Kidney tubule cell (primary cell): ENCODE measurements around the gene FAM8A1.

Experiments used
- DNase-seq: peaks from one replicate; pipeline ENCODE4 v3.0.0-alpha.2; 2018; ENCODE audit warnings: low spot score

The FAM8A1 gene

DNA sequence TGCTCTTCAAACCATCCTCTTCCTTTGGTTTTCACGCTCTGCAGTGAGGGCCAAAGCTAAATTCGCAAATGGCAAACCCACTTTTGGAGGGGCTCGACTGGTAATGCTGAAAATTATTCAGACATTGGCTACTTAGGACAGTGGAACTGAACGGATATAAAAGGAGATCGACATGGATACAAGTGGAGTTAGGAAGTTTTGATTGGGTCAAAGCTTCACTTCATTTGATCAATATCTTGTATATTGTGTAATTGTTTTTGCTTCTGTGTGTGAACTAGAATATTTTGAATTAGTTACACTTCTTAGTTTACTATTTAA lies 1.2 kb downstream of the FAM8A1 start:
- no peak for DNase-seq

DNA sequence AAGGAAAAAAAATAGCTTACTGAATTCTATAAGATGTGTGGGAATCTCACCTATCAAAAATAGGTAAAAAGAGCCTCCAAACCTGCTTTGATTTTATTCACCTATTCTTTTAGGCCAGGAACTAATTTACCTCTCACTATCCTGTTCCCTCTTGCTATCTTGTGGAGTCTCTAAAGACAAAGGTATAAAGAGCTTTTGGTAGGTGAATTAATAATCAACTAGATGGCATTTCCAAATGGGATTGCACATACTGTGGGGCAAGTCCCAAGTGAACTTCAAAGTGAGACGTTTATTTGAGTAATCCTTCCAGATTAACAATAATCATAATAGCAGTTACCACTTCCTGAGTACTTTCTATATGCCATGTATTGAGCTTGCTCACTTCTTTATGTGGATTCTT lies 2.8 kb downstream of the FAM8A1 start:
- peak; percentile 58 for DNase-seq

GRCh38 chr6:17606606-17607005 lies 6.5 kb downstream of the FAM8A1 start:
- no peak for DNase-seq

- no peak for DNase-seq
These were observed 10.7 kb downstream of the FAM8A1 start for GRCh38 chr6:17610835-17611234.

GRCh38 chr6:17612048-17612447 lies 11.9 kb downstream of the FAM8A1 start:
- DNase-seq: no peak

- no peak for DNase-seq
These were observed 15.7 kb downstream of the FAM8A1 start for GRCh38 chr6:17615794-17616193.

- DNase-seq: no peak
These were observed 20.9 kb downstream of the FAM8A1 start for GRCh38 chr6:17621003-17621402.

DNA sequence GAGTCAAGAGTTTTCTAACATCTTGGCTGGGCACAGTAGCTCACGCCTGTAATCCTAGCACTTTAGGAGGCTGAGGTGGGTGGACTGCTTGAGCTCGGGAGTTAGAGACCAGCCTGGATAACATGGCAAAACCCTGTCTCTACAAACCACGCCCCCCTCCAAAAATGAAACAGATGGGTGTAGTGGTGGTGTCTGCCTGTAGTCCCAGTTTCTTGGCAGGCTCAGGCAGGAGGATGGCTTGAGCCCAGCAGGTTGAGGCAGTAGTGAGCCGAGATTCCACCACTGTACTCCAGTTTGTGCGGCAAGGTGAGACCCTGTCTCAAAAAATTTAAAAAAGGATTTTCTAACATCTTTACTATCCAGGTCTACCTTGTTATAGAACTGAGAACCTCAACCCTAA lies 22.0 kb downstream of the FAM8A1 start:
- DNase-seq: no peak

DNA sequence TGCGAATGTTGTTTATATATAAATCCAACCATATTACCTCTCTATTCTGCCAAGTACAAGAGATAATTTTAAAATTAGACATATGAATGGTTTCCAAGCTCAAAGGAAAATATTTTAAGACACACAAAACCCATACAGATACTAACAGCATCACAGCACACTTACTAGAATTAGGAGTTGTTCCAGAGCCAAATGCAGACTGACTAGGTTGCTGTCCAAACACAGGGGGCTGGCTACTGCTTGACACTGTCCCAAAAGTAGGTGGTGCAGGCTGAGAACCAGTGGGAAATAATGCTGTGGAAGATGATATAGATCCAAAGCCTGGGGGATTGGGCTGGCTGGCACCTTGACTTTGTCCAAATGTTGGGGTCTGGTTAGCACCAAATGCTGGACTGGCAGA lies 24.3 kb downstream of the FAM8A1 start:
- DNase-seq: no peak

DNA sequence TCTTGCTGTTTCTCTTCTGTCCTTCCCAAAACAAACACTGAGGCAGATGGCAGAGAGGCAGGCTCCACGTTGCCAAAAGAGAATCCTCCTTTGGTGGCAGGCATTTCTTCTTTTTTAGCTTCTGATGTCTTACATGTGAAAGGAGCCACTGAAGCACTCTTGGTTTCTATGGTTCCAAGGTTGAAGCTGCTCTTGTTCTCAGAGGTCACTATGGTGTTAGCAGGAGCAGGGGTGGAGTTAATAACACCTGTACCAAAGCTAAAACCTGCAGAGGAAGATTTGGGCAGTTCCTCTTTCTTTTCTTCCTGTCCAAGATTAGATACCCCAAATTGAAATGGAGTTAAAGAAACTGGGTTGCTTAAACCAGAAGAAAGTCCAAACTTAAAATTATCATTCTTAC lies 28.8 kb downstream of the FAM8A1 start:
- DNase-seq: no peak

DNA sequence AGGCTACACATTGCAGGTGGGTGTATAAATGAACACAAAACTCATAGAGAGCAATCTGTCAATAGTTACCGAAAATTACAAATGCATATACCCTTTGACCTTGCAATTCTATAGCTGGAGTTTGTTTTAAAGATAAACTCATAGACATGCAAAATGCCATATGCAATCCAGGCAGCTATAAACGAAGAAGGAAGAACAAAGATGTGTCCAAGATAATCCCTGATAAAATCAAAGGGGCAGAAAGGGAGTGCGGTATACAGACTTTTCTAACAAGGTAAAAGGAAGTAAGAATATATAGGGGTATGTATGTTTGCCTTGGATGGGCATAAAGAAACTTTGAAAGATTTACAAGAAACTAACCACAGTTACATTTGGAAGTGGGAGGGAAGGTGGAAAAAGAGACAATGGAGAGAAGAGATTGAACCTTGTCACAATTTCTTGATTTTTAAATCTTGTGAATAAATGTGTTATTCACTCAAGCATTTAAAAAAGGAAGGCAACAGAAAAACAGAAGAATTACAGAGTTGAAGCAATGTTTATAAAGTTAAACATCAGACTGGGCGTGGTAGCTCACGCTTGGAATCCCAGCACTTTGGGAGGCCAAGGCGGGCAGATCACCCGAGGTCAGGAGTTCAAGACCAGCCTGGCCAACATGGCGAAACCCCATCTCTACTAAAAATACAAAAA lies 29.9 kb downstream of the FAM8A1 start:
- DNase-seq: no peak

DNA sequence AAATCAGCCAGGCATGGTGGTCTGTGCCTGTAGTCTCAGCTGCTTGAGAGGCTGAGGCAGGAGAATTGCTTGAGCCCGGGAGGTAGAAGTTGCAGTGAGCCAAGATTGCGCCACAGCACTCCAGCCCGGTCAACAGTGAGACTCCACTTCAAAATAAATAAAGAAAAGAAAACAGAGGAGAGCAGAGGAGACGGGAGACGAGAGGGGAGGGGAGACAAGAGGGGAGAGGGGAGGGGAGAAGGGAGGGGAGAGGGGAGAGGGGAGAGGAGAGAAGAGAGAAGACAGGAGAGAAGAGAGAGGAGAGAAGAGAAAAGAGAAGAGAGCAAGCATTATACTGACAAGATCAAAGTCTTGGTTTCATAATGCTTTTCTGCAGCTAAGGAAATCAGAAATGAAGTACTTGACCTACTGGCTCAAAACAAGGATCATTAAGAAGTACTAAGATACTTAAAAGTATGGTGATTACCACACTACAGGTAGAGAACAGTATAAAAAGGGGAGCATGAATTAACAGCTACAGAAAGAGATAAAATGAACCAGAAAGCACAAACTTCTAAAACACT lies 30.5 kb downstream of the FAM8A1 start:
- DNase-seq: no peak

GRCh38 chr6:17632934-17633333 lies 32.8 kb downstream of the FAM8A1 start:
- DNase-seq: no peak

GRCh38 chr6:17633465-17634188 lies 33.5 kb downstream of the FAM8A1 start:
- DNase-seq: no peak

GRCh38 chr6:17635568-17635967 lies 35.5 kb downstream of the FAM8A1 start:
- DNase-seq: no peak

- DNase-seq: no peak
These were observed 38.2 kb downstream of the FAM8A1 start for GRCh38 chr6:17638212-17638715.

GRCh38 chr6:17640477-17640917 lies 40.4 kb downstream of the FAM8A1 start:
- no peak for DNase-seq

DNA sequence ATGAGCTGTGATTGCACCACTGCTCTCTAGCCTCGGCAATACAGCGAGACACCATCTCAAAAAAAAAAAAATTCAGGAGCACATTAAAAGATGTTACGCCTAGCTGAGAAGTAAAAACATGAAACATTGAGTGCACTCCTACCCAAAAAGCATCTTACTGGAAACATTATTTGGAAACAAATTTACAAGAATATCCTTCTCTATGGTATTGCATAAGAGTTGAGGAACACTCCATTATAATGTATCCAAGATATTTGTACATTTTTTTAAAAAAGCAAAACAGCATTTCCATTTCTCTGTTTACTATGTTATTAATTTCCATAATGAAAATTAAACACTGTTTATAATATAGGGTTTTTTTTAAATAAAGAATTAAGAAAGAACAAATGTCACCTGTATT lies 48.6 kb downstream of the FAM8A1 start:
- no peak for DNase-seq

DNA sequence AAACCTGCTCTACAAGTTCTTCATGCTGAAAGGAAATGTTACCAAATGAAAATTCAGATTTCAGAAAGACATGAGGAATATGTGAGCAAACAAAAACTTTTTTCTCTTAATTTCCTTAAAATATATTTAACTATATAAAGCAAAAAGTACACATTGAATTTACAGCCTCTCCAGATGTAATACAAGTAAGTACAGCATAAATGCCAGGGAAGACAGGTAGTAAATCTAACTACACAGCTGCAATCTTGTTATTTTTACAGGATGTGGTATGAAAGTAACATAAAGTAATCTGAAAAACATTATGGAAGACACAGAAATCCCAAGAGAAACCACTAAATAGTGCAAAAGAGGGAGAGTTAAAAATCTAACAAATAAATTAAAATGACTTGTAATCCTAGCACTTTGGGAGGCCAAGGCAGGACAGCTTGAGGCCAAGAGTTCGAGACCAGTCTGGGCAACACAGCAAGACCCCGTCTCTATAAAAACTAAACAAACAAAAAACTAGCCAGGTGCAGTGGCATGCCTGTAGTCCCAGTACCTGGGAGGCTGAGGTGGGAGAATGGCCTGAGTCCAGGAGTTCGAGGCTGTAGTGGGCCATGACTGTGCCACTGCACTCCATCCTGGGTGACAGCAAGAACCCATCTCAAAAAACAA lies 50.7 kb downstream of the FAM8A1 start:
- DNase-seq: no peak

DNA sequence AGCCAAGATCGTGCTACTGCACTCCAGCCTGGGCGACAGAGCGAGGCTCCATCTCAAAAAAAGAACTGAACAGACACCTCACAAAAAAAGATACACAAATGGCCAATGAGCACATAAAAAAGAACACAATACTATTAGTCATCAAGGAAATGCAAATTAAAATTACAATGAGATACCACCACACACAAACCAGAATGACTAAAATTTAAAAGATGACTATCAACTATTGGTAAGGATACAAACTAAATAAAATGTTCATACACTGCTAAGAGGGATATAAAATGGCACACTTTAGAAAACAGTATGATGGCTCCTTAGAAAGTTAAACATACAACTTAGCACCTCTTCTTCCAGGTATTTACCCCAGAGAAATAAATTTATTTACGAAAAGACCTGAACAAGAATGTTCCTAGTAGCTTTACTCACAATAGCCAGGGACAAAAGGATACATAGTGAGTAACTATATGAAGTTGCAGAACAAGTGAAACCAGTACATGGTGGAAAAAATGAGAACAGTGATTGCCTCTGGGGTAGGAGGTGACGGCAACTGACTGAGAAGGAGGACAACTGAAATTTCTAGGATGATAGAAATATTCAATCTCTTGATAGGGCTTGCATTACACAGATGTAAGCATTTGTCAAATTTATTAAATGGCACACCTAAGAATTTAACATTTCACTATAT lies 53.2 kb downstream of the FAM8A1 start:
- DNase-seq: no peak

- no peak for DNase-seq
These were observed 56.0 kb downstream of the FAM8A1 start for GRCh38 chr6:17656092-17656491.

DNA sequence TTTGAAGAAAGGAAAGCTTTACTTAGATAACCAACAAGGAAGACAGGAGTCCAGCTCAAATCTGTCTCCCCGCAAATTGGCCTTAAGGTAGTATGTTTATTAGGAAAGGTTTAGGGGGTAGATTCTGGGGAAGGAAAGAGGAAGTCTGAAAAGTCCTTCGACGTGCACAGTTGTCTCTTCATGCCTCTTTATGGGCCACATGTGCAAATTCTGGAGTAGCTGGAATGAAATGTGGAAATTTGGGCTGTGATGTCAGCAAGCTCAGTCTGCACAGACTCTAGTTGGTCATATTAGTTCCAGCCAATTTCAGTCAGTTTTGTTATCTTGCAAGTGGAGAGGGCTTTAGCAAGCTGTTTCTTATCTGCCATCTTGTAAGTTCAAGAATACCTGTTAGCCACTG lies 56.5 kb downstream of the FAM8A1 start:
- no peak for DNase-seq
